Kidney epithelial cell (primary cell): ENCODE measurements around the gene PRPF18. TPM values are rescaled to one million over a fixed set of nuclear protein-coding genes. Genes with fewer than 3 reads are reported as not detected.

Source experiments
- DNase-seq: peaks from one replicate; pipeline ENCODE4 v3.0.0-alpha.2; 2010; ENCODE audit warnings: low read depth
- H3K27me3 ChIP-seq: 2 replicates; pipeline ENCODE4 v1.6.0; 2011; ENCODE audit warnings: low read length; ENCODE audit not compliant: control insufficient read depth, insufficient read depth
- H3K36me3 ChIP-seq: 2 replicates; pipeline ENCODE4 v1.5.1; 2011; ENCODE audit warnings: low read length; ENCODE audit not compliant: control insufficient read depth, insufficient read depth
- H3K4me3 ChIP-seq: 2 replicates; pipeline ENCODE4 v1.5.1; 2011; ENCODE audit warnings: low read depth, mild to moderate bottlenecking, control low read depth, low read length
- total RNA-seq: library from RNA; depleted of rRNA; stranded (reverse); fragments of >200 nt; gene quantifications from 2 replicates; pipeline ENCODE4 v1.2.3, GENCODE V29; 2015
- TF ChIP-seq, protein P1 (sequence below): IDR thresholded peaks from 2 replicates; pipeline ENCODE4 v1.5.1; 2011; ENCODE audit warnings: mild to moderate bottlenecking, moderate library complexity, low read length, control low read depth, inconsistent platforms; ENCODE audit not compliant: insufficient read depth, poor library complexity, severe bottlenecking

PRPF18 gene
- total RNA-seq, 1 donor from 2014 or later: 29.4 TPM

- Histone ChIP-seq H3K36me3 (peaks cover 2% of the 10 kb centered on the region), H3K27me3 (no peaks in the 10 kb centered on the region), H3K4me3 (no peak overlapping the region)
- TF ChIP-seq, protein P1, sequence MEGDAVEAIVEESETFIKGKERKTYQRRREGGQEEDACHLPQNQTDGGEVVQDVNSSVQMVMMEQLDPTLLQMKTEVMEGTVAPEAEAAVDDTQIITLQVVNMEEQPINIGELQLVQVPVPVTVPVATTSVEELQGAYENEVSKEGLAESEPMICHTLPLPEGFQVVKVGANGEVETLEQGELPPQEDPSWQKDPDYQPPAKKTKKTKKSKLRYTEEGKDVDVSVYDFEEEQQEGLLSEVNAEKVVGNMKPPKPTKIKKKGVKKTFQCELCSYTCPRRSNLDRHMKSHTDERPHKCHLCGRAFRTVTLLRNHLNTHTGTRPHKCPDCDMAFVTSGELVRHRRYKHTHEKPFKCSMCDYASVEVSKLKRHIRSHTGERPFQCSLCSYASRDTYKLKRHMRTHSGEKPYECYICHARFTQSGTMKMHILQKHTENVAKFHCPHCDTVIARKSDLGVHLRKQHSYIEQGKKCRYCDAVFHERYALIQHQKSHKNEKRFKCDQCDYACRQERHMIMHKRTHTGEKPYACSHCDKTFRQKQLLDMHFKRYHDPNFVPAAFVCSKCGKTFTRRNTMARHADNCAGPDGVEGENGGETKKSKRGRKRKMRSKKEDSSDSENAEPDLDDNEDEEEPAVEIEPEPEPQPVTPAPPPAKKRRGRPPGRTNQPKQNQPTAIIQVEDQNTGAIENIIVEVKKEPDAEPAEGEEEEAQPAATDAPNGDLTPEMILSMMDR: no peak
- DNase-seq: no peak
These were observed 35.2 kb downstream of the PRPF18 start for GRCh38 chr10:13621931-13622330.

- Histone ChIP-seq H3K36me3 (peaks cover 2% of the 10 kb centered on the region), H3K4me3 (no peak overlapping the region), H3K27me3 (no peaks in the 10 kb centered on the region)
- no peak for DNase-seq
- TF ChIP-seq, protein P1: no peak
These were observed 37.9 kb downstream of the PRPF18 start for GRCh38 chr10:13624630-13625029.

GRCh38 chr10:13627459-13628310 lies 40.9 kb downstream of the PRPF18 start:
- no peaks in the 10 kb centered on the region for H3K36me3 ChIP-seq
- no peaks in the 10 kb centered on the region for H3K27me3 ChIP-seq
- no peak for DNase-seq
- TF ChIP-seq, protein P1: no peak
- no peak overlapping the region for H3K4me3 ChIP-seq

DNA sequence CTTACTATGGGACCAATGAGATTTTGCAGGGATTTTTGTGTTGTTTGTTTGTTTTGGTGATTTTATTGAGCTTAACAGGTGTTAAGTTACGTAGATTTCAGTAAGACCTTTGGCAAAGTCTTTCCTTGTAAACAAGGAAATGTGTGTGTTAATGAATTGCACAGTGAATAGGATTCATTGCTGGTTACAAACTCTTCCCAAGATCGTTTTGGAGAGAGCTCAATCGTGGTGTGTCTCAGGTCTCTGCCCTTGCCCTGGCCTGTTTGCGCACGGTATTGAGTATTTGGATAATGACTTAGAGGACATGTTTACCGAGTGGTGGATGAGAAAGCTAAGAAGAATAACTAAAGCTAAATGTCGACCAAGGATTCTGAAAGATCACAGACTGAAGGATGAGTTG lies 41.9 kb downstream of the PRPF18 start:
- TF ChIP-seq, protein P1: no peak
- no peak for DNase-seq
- Histone ChIP-seq H3K36me3 (no peaks in the 10 kb centered on the region), H3K27me3 (no peaks in the 10 kb centered on the region), H3K4me3 (no peak overlapping the region)

DNA sequence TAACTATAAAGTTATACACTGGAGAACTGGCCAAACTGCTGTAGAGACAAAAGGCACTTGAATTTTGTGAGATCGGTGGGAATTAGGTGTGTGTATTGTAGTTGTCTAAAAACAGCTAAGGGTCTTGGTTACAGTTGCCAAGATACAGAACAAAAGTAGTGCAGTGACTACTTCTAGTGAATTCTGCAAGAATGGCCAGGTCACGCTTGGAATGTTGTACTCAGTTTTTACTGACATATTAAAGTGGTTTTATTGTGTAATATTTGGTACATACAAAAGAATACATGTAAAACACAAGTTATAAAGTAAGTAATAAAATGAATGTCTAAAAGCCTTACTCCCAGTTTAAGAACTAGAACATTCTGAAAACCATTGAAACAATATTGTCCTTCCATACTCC lies 42.4 kb downstream of the PRPF18 start:
- DNase-seq: no peak
- TF ChIP-seq, protein P1: no peak
- Histone ChIP-seq H3K36me3 (no peaks in the 10 kb centered on the region), H3K27me3 (no peaks in the 10 kb centered on the region), H3K4me3 (no peak overlapping the region)

- TF ChIP-seq, protein P1: no peak
- Histone ChIP-seq H3K36me3 (no peaks in the 10 kb centered on the region), H3K4me3 (no peak overlapping the region), H3K27me3 (no peaks in the 10 kb centered on the region)
- DNase-seq: no peak
These were observed 43.5 kb downstream of the PRPF18 start for GRCh38 chr10:13630231-13630630.
